ENCODE results near the gene EPHX1. TPM values are rescaled to one million over a fixed set of nuclear protein-coding genes. Genes with fewer than 3 reads are reported as not detected.

The EPHX1 gene
- total and polyA plus RNA-seq, 4 donors, result 31.7 to 115 (median 98.5) TPM

- Histone ChIP-seq H3K27ac (ENCODE audit: low read depth in 1 of 2, low read length in 1 of 2) (no peak overlapping the region), H3K36me3 (ENCODE audit: control insufficient read depth in 4 of 4, insufficient read depth in 4 of 4, low read length in 4 of 4) (no peaks in the 10 kb centered on the region), H3K9me3 (ENCODE audit: control insufficient read depth in 4 of 4, insufficient read depth in 3 of 4, low read length in 3 of 4) (no peaks in the 10 kb centered on the region), H3K4me3 (no peak overlapping the region), H3K27me3 (ENCODE audit: control insufficient read depth in 3 of 3, insufficient read depth in 3 of 3, low read length in 2 of 3) (no peaks in the 10 kb centered on the region), H3K9ac (ENCODE audit: insufficient read depth in 1 of 2, low read length in 2 of 2) (no peak overlapping the region), H3K4me1 (ENCODE audit: control insufficient read depth in 5 of 5, insufficient read depth in 5 of 5, low read length in 5 of 5) (peaks cover 10 to 90% (median 52%) of the 10 kb centered on the region in 5 donors)
- DNase-seq (no peak), ATAC-seq (ENCODE audit: insufficient read depth, low FRiP score) (no peak)
- 88 to 93% methylated on average over 6 of the region's 6 CpGs for WGBS, 2 donors
- no peak for TF ChIP-seq CTCF (IDR thresholded peaks at IDR 0.05; ENCODE audit: control extremely low read depth, extremely low read depth)
Measured at GRCh38 chr1:225765982-225766674, 43.8 kb upstream of the EPHX1 start.

GRCh38 chr1:225766967-225767633, 42.8 kb upstream of the EPHX1 start:
- H3K27me3 ChIP-seq (ENCODE audit: control insufficient read depth in 3 of 3, insufficient read depth in 3 of 3, low read length in 2 of 3), result no peaks in the 10 kb centered on the region
- no peak for TF ChIP-seq CTCF (IDR thresholded peaks at IDR 0.05; ENCODE audit: control extremely low read depth, extremely low read depth)
- H3K27ac ChIP-seq (ENCODE audit: low read depth in 1 of 2, low read length in 1 of 2), result peak overlapping the region; percentile 66 to 71
- H3K4me1 ChIP-seq (ENCODE audit: control insufficient read depth in 5 of 5, insufficient read depth in 5 of 5, low read length in 5 of 5), result peaks cover 10 to 92% (median 51%) of the 10 kb centered on the region in 5 donors
- no peak overlapping the region for H3K4me3 ChIP-seq
- no peaks in the 10 kb centered on the region for H3K9me3 ChIP-seq (ENCODE audit: control insufficient read depth in 4 of 4, insufficient read depth in 3 of 4, low read length in 3 of 4)
- ATAC-seq (ENCODE audit: insufficient read depth, low FRiP score), result peak; percentile 39
- H3K9ac ChIP-seq (ENCODE audit: insufficient read depth in 1 of 2, low read length in 2 of 2), result no peak overlapping the region
- 63 to 78% methylated on average over 8 of the region's 8 CpGs for WGBS, 2 donors
- H3K36me3 ChIP-seq (ENCODE audit: control insufficient read depth in 4 of 4, insufficient read depth in 4 of 4, low read length in 4 of 4), result no peaks in the 10 kb centered on the region
- DNase-seq, result peak; percentile 85 to 95 (median 95)

- no peak for TF ChIP-seq CTCF (IDR thresholded peaks at IDR 0.05; ENCODE audit: control extremely low read depth, extremely low read depth)
- peaks cover 10 to 92% (median 51%) of the 10 kb centered on the region in 5 donors for H3K4me1 ChIP-seq (ENCODE audit: control insufficient read depth in 5 of 5, insufficient read depth in 5 of 5, low read length in 5 of 5)
- H3K9ac ChIP-seq (ENCODE audit: insufficient read depth in 1 of 2, low read length in 2 of 2), result no peak overlapping the region
- H3K36me3 ChIP-seq (ENCODE audit: control insufficient read depth in 4 of 4, insufficient read depth in 4 of 4, low read length in 4 of 4), result no peaks in the 10 kb centered on the region
- H3K27me3 ChIP-seq (ENCODE audit: control insufficient read depth in 3 of 3, insufficient read depth in 3 of 3, low read length in 2 of 3), result no peaks in the 10 kb centered on the region
- H3K4me3 ChIP-seq, result no peak overlapping the region
- H3K9me3 ChIP-seq (ENCODE audit: control insufficient read depth in 4 of 4, insufficient read depth in 3 of 4, low read length in 3 of 4), result no peaks in the 10 kb centered on the region
- H3K27ac ChIP-seq (ENCODE audit: low read depth in 1 of 2, low read length in 1 of 2), result peak overlapping the region; percentile 66 to 71
- DNase-seq (peak; percentile 99 to 100 (median 100)), ATAC-seq (ENCODE audit: insufficient read depth, low FRiP score) (peak; percentile 3)
- WGBS, 2 donors, result 65 to 78% methylated on average over 17 of the region's 17 CpGs
Measured at GRCh38 chr1:225767634-225768540, 42.0 kb upstream of the EPHX1 start.

All from lung (tissue), 12 donors.